Keratinocyte (primary cell): Measurements from ENCODE around the gene NCLN. TPM values are rescaled to one million over a fixed set of nuclear protein-coding genes. Genes with fewer than 3 reads are reported as not detected.

Source experiments
- DNase-seq: peaks from one replicate; pipeline ENCODE4 v3.0.0-alpha.2; 2011; ENCODE audit warnings: low read depth, missing footprints, low spot score
- FAIRE-seq: peaks from 2 replicates; lab custom pipeline; 2011; peaks lifted over from hg19 to GRCh38; lab: Jason Lieb, UNC
- H2AFZ ChIP-seq: 2 replicates; pipeline ENCODE4 v1.6.0; 2012; ENCODE audit warnings: low read length, control low read depth, inconsistent platforms; ENCODE audit not compliant: control insufficient read depth
- H3K27ac ChIP-seq: 2 replicates; pipeline ENCODE4 v1.5.1; 2011; ENCODE audit warnings: low read length; ENCODE audit not compliant: control insufficient read depth, insufficient read depth
- H3K27me3 ChIP-seq: 3 replicates; pipeline ENCODE4 v1.6.0; 2011; ENCODE audit warnings: low read length; ENCODE audit not compliant: control insufficient read depth, insufficient read depth; ENCODE audit errors: extremely low read depth
- H3K36me3 ChIP-seq, 2 experiments: 2 replicates in 1 of 2; 3 replicates in 1 of 2; pipeline ENCODE4 v1.5.1; 2011; ENCODE audit warnings: low read length in 2 of 2, mild to moderate bottlenecking in 1 of 2; ENCODE audit not compliant: control insufficient read depth in 2 of 2, insufficient read depth in 2 of 2; ENCODE audit errors: extremely low read depth in 1 of 2
- H3K4me1 ChIP-seq: 3 replicates; pipeline ENCODE4 v1.5.1; 2011; ENCODE audit warnings: low read length; ENCODE audit not compliant: control insufficient read depth, insufficient read depth; ENCODE audit errors: extremely low read depth
- H3K4me2 ChIP-seq: 3 replicates; pipeline ENCODE4 v1.6.0; 2011; ENCODE audit warnings: low read depth, low read length; ENCODE audit not compliant: control insufficient read depth, insufficient read depth; ENCODE audit errors: extremely low read depth
- H3K4me3 ChIP-seq, 3 experiments: fragments of 200-600 bp in 1 of 3; sonication (generic) in 1 of 3; 2 replicates in 2 of 3; 3 replicates in 1 of 3; pipeline ENCODE4 v1.5.1; 2011 to 2016; ENCODE audit warnings: low read length in 3 of 3, mild to moderate bottlenecking in 3 of 3, control low read depth in 2 of 3, inconsistent platforms in 1 of 3, low read depth in 1 of 3, mixed read lengths in 1 of 3, mixed run types in 1 of 3, moderate library complexity in 1 of 3; ENCODE audit not compliant: control insufficient read depth in 2 of 3, insufficient read depth in 2 of 3; ENCODE audit errors: extremely low read depth in 1 of 3
- H3K79me2 ChIP-seq: 2 replicates; pipeline ENCODE4 v1.6.0; 2012; ENCODE audit warnings: low read length; ENCODE audit not compliant: control insufficient read depth, insufficient read depth
- H3K9ac ChIP-seq: 3 replicates; pipeline ENCODE4 v1.6.0; 2011; ENCODE audit warnings: low read length; ENCODE audit not compliant: control insufficient read depth, insufficient read depth; ENCODE audit errors: extremely low read depth
- H3K9me1 ChIP-seq: 3 replicates; pipeline ENCODE4 v1.6.0; 2011; ENCODE audit warnings: low read length; ENCODE audit not compliant: control insufficient read depth, insufficient read depth; ENCODE audit errors: extremely low read depth
- H3K9me3 ChIP-seq: 2 replicates; pipeline ENCODE4 v1.5.1; 2012; ENCODE audit warnings: low read depth, low read length; ENCODE audit not compliant: control insufficient read depth
- H4K20me1 ChIP-seq: 3 replicates; pipeline ENCODE4 v1.6.0; 2011; ENCODE audit warnings: low read length; ENCODE audit not compliant: control insufficient read depth, insufficient read depth; ENCODE audit errors: extremely low read depth
- EZH2 ChIP-seq: IDR thresholded peaks from one replicate; pipeline ENCODE4 v1.6.1; 2012; ENCODE audit warnings: inconsistent platforms, mild to moderate bottlenecking, low read length, moderate library complexity
- dilution Hi-C: fragments of 300-500 bp; cut with MboI; formaldehyde crosslinking; loops from one replicate; pipeline ENCODE4 v1.7.0; 2020; ENCODE audit warnings: low sequenced_read_pairs; ENCODE audit not compliant: extremely low pct_ligation_motif_present
- polyA plus RNA-seq, 5 experiments: library from polyadenylated mRNA; depleted of rRNA in 3 of 5; stranded (reverse) in 3 of 5; stranded (forward) in 1 of 5; unstranded in 1 of 5; fragments of >200 nt; gene quantifications; 1 replicate in 1 of 5; 2 replicates in 3 of 5; 3 replicates in 1 of 5; pipeline versions ENCODE4 v1.2.1 to v1.2.3, GENCODE V29; 2011 to 2012; ENCODE audit warnings: missing spikeins in 2 of 5, low read depth in 1 of 5, low replicate concordance in 1 of 5
- TF ChIP-seq, protein P1 (sequence below), 3 experiments: IDR thresholded peaks in 1 of 3; conservative IDR thresholded peaks in 1 of 3; optimal IDR thresholded peaks in 1 of 3; 2 replicates in 2 of 3; 3 replicates in 1 of 3; pipeline versions ENCODE3 to v1.5.1; 2011; ENCODE audit warnings: low read length in 3 of 3, mild to moderate bottlenecking in 3 of 3, moderate library complexity in 2 of 3, control low read depth in 1 of 3, inconsistent platforms in 1 of 3; ENCODE audit not compliant: insufficient read depth in 2 of 3; ENCODE audit errors: extremely low read depth in 1 of 3

Gene NCLN
- polyA plus RNA-seq, 1 donor (not counting 4 experiments of a cell fraction or from before 2014, with no cell fraction given), result 40.5 TPM

DNA sequence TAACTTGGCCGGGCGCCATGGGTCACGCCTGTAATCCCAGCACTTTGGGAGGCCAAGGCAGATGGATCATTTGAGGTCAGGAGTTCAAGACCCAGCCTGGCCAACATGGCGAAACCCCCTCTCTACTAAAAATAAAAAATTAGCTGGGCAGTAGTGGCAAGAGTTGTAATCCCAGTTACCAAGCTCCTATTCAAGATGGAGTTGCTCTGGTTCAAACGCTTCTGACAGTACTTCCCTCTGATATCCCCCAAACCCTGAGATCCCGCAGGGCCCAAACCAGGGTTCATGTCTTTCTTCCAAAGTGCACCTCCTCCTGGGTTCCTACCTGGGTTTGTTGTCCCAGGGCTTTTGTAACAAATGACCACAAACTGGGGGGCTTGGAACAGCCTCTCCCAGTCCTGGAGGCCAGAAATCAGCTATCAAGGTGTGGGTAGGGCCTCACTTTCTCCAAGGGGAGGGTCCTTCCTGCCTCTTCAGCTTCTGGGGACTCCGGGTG is 52.4 kb downstream of the NCLN start:
- Histone ChIP-seq H3K79me2 (no peaks in the 10 kb centered on the region), H3K27ac (no peak overlapping the region), H2AFZ (no peak overlapping the region), H3K27me3 (peaks cover 3% of the 10 kb centered on the region), H3K4me1 (no peaks in the 10 kb centered on the region), H3K9me3 (no peaks in the 10 kb centered on the region), H3K9ac (no peak overlapping the region), H3K4me3 (no peak overlapping the region), H4K20me1 (no peaks in the 10 kb centered on the region), H3K4me2 (no peak overlapping the region), H3K36me3 (no peaks in the 10 kb centered on the region), H3K9me1 (no peaks in the 10 kb centered on the region)
- TF ChIP-seq EZH2, result no peak
- TF ChIP-seq, protein P1, sequence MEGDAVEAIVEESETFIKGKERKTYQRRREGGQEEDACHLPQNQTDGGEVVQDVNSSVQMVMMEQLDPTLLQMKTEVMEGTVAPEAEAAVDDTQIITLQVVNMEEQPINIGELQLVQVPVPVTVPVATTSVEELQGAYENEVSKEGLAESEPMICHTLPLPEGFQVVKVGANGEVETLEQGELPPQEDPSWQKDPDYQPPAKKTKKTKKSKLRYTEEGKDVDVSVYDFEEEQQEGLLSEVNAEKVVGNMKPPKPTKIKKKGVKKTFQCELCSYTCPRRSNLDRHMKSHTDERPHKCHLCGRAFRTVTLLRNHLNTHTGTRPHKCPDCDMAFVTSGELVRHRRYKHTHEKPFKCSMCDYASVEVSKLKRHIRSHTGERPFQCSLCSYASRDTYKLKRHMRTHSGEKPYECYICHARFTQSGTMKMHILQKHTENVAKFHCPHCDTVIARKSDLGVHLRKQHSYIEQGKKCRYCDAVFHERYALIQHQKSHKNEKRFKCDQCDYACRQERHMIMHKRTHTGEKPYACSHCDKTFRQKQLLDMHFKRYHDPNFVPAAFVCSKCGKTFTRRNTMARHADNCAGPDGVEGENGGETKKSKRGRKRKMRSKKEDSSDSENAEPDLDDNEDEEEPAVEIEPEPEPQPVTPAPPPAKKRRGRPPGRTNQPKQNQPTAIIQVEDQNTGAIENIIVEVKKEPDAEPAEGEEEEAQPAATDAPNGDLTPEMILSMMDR (optimal IDR thresholded peaks at IDR 0.05 in 1 of 3, IDR thresholded peaks at IDR 0.05 in 1 of 3, conservative IDR thresholded peaks at IDR 0.05 in 1 of 3; ENCODE audit: extremely low read depth in 1 of 3, insufficient read depth in 2 of 3, low read length in 3 of 3), result no peak
- FAIRE-seq (no peak), DNase-seq (no peak)
- dilution Hi-C loops, result no loop called here

DNA sequence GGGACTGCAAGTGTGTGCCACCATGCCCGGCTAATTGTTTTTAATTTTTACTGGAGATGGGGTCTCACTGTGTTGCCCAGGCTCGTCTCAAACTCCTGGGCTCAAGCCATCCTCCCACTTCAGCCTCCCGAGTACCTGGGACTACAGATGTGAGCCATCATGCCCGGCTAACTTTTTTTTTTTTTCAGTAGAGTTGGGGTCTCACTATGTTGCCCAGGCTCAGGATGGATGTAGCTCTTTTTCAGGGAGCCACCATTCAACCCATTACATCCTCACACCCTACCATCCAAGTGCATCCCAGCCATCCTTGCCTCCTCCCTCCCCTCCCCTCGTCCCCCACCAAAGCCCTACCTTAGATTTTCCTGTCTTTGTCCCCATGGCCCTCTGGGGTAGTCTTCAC is 53.6 kb downstream of the NCLN start:
- Histone ChIP-seq H3K27ac (no peak overlapping the region), H3K4me1 (no peaks in the 10 kb centered on the region)

More for the DNA sequence above, 53.6 kb downstream of the NCLN start:
- dilution Hi-C loops, result no loop called here
- Histone ChIP-seq H3K4me3 (no peak overlapping the region), H3K4me2 (no peak overlapping the region), H3K9me3 (no peaks in the 10 kb centered on the region), H3K9me1 (no peaks in the 10 kb centered on the region), H3K79me2 (no peaks in the 10 kb centered on the region), H3K36me3 (no peaks in the 10 kb centered on the region), H3K27me3 (peaks cover under 1% of the 10 kb centered on the region), H3K9ac (no peak overlapping the region), H2AFZ (no peak overlapping the region), H4K20me1 (no peaks in the 10 kb centered on the region)
- TF ChIP-seq, protein P1 (optimal IDR thresholded peaks at IDR 0.05 in 1 of 3, IDR thresholded peaks at IDR 0.05 in 1 of 3, conservative IDR thresholded peaks at IDR 0.05 in 1 of 3; ENCODE audit: extremely low read depth in 1 of 3, insufficient read depth in 2 of 3, low read length in 3 of 3), result no peak
- no peak for TF ChIP-seq EZH2
- DNase-seq, result no peak
- no peak for FAIRE-seq
